Measurements from ENCODE around the gene PER1.

GRCh38 chr17:8137645-8138373 lies 14.4 kb downstream of the PER1 start:
- TF ChIP-seq POLR2AphosphoS5 (IDR thresholded peaks at IDR 0.05; ENCODE audit: borderline replicate concordance, low read depth, low read length) (no peak), EZH2 (IDR thresholded peaks at IDR 0.05) (no peak), FOXP2 (optimal IDR thresholded peaks at IDR 0.05; ENCODE audit: control extremely low read depth, extremely low read length, insufficient read depth) (no peak)

Data from SK-N-MC (cell line).